ENCODE measurements around the gene DISP3. TPM values are rescaled to one million over a fixed set of nuclear protein-coding genes. Genes with fewer than 3 reads are reported as not detected.

The DISP3 gene
- total and polyA plus RNA-seq, 9 of the 15 experiments (the other 6 are each of a cell fraction or from before 2014, with no cell fraction given) = 0.03 to 0.19 (median 0.15) TPM; not detected in 5

DNA sequence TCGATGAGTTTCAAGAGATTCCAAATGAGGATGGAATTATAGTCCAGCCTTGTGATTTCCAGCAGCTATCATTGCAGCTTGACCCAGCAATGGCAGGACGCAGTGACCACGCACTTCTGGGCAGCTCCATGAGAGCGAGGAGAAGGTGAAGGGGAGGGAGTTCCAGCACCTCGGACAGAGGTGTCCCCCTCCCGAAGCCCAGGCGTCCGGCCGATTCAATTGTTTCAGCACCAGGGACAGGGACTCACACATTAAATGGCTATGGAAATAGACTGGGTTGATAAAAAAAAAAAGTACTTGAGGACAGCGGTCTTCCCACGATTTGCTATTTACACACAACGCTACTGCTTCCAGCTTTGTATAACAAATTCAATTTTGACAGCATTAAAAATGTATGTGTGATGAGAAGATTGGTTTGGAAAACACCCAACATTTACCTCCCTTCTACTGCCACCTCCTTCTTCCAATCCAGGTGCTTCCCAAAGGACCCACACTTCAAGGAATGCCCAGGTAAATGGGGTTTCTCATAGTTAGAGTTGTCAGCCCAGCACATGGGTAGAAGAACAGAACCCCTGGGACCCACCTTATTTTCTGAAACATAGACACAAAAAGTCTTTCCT lies 71.8 kb downstream of the DISP3 start (continued):
- TF ChIP-seq ZNF785 (CRISPR knock-in tag; IDR thresholded peaks at IDR 0.05) (no peak), CBFA2T2 (conservative IDR thresholded peaks at IDR 0.05) (no peak), HNRNPK (IDR thresholded peaks at IDR 0.05; ENCODE audit: low read depth, low read length, poor library complexity, severe bottlenecking) (no peak), PHF8 (IDR thresholded peaks at IDR 0.05; ENCODE audit: borderline replicate concordance, low read length) (no peak), ZZZ3 (IDR thresholded peaks at IDR 0.05) (no peak), CBFA2T3 (IDR thresholded peaks at IDR 0.05) (no peak), MECOM (CRISPR knock-in tag; IDR thresholded peaks at IDR 0.05) (peak; percentile 76)
- TF ChIP-seq, protein P1, sequence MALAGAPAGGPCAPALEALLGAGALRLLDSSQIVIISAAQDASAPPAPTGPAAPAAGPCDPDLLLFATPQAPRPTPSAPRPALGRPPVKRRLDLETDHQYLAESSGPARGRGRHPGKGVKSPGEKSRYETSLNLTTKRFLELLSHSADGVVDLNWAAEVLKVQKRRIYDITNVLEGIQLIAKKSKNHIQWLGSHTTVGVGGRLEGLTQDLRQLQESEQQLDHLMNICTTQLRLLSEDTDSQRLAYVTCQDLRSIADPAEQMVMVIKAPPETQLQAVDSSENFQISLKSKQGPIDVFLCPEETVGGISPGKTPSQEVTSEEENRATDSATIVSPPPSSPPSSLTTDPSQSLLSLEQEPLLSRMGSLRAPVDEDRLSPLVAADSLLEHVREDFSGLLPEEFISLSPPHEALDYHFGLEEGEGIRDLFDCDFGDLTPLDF (CRISPR knock-in tag; IDR thresholded peaks at IDR 0.05) = peak; percentile 98
- TF ChIP-seq, protein P2, sequence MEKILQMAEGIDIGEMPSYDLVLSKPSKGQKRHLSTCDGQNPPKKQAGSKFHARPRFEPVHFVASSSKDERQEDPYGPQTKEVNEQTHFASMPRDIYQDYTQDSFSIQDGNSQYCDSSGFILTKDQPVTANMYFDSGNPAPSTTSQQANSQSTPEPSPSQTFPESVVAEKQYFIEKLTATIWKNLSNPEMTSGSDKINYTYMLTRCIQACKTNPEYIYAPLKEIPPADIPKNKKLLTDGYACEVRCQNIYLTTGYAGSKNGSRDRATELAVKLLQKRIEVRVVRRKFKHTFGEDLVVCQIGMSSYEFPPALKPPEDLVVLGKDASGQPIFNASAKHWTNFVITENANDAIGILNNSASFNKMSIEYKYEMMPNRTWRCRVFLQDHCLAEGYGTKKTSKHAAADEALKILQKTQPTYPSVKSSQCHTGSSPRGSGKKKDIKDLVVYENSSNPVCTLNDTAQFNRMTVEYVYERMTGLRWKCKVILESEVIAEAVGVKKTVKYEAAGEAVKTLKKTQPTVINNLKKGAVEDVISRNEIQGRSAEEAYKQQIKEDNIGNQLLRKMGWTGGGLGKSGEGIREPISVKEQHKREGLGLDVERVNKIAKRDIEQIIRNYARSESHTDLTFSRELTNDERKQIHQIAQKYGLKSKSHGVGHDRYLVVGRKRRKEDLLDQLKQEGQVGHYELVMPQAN (IDR thresholded peaks at IDR 0.05; ENCODE audit: borderline replicate concordance) = peak; percentile 81
- TF ChIP-seq, protein P3, sequence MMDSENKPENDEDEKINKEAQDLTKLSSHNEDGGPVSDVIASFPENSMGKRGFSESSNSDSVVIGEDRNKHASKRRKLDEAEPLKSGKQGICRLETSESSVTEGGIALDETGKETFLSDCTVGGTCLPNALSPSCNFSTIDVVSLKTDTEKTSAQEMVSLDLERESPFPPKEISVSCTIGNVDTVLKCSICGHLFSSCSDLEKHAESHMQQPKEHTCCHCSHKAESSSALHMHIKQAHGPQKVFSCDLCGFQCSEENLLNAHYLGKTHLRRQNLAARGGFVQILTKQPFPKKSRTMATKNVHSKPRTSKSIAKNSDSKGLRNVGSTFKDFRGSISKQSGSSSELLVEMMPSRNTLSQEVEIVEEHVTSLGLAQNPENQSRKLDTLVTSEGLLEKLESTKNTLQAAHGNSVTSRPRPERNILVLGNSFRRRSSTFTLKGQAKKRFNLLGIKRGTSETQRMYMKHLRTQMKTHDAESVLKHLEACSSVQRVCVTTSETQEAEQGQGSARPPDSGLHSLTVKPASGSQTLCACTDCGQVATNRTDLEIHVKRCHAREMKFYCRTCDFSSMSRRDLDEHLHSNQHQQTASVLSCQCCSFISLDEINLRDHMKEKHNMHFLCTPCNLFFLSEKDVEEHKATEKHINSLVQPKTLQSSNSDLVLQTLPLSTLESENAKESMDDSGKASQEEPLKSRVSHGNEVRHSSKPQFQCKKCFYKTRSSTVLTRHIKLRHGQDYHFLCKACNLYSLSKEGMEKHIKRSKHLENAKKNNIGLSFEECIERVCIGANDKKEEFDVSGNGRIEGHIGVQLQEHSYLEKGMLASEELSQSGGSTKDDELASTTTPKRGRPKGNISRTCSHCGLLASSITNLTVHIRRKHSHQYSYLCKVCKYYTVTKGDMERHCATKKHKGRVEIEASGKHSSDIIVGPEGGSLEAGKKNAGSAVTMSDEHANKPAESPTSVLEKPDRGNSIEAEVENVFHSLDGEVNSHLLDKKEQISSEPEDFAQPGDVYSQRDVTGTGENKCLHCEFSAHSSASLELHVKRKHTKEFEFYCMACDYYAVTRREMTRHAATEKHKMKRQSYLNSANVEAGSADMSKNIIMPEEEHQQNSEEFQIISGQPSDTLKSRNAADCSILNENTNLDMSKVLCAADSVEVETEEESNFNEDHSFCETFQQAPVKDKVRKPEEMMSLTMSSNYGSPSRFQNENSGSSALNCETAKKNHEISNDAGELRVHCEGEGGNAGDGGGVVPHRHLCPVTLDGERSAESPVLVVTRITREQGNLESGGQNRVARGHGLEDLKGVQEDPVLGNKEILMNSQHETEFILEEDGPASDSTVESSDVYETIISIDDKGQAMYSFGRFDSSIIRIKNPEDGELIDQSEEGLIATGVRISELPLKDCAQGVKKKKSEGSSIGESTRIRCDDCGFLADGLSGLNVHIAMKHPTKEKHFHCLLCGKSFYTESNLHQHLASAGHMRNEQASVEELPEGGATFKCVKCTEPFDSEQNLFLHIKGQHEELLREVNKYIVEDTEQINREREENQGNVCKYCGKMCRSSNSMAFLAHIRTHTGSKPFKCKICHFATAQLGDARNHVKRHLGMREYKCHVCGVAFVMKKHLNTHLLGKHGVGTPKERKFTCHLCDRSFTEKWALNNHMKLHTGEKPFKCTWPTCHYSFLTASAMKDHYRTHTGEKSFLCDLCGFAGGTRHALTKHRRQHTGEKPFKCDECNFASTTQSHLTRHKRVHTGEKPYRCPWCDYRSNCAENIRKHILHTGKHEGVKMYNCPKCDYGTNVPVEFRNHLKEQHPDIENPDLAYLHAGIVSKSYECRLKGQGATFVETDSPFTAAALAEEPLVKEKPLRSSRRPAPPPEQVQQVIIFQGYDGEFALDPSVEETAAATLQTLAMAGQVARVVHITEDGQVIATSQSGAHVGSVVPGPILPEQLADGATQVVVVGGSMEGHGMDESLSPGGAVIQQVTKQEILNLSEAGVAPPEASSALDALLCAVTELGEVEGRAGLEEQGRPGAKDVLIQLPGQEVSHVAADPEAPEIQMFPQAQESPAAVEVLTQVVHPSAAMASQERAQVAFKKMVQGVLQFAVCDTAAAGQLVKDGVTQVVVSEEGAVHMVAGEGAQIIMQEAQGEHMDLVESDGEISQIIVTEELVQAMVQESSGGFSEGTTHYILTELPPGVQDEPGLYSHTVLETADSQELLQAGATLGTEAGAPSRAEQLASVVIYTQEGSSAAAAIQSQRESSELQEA (IDR thresholded peaks at IDR 0.05; ENCODE audit: low read depth) = no peak
- TF ChIP-seq, protein P4, sequence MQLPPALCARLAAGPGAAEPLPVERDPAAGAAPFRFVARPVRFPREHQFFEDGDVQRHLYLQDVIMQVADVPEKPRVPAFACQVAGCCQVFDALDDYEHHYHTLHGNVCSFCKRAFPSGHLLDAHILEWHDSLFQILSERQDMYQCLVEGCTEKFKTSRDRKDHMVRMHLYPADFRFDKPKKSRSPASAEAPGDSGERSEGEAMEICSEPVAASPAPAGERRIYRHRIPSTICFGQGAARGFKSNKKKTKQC (CRISPR knock-in tag; IDR thresholded peaks at IDR 0.05) = peak; percentile 100
- TF ChIP-seq, protein P5, sequence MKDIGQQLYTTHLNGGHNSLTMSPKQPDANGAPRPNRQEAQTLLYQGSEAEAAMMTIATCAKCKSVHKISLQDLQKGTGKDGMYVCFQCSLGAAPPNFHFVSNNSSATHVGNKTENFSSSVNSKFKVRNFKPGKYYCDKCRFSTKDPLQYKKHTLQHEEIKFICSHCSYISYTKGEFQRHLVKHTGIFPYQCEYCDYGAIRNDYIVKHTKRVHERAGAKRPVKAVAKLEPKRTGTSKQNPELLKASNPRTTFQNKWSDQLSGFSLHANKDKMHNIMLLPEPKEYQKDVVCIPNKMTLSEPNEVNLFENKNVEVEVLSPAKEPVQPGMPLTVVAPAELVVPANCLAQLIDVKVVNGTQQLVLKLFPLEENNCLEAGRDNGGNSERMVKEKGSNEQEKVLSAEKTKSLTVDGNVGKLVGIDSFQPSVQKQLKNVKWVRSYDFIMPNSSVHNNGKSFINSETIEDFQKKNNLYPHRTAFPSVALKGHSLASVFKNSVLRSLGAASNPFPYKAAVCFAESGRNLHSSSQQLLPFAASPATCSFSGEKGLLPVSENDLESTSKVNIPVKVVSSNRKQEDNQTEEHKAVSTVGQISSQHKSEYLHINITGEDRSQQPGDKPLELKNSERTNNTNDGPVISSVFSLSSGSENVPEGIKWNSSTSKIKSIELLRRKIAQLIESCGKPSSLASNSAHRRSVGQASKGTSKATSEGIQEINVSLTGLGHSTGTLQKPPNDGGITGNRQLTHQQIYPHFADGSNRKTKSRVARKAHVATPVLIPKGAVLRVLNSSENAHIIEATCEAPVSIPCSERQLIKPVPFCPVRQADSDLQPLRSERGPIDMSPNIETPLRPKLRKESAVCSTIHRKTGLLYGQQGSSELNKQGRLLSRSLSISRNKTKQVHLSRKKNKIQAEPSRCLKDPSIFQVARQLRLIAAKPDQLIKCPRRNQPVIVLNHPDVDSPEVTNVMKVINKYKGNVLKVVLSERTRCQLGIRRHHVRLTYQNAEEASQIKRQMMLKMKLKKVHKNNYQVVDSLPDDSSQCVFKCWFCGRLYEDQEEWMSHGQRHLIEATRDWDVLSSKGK (CRISPR knock-in tag; IDR thresholded peaks at IDR 0.05) = no peak
